ENCODE data around the gene JAZF1. TPM values are rescaled to one million over a fixed set of nuclear protein-coding genes. Genes with fewer than 3 reads are reported as not detected.

JAZF1 gene
- total and polyA plus RNA-seq, 2 of the 4 experiments (the other 2 are of a cell fraction): 8.4 to 10.5 TPM

- Histone ChIP-seq H2BK5ac (ENCODE audit: low read depth, low read length, poor library complexity, severe bottlenecking) (no peak overlapping the region), H2BK15ac (ENCODE audit: low read depth, low read length) (no peak overlapping the region), H4K5ac (ENCODE audit: low read depth, low read length) (no peak overlapping the region), H3K9ac (ENCODE audit: low read depth, low read length) (no peak overlapping the region), H2BK120ac (ENCODE audit: low read depth, low read length) (no peak overlapping the region), H3K56ac (ENCODE audit: extremely low read depth, insufficient read depth, low read length) (no peak overlapping the region), H3K4me1 (ENCODE audit: control insufficient read depth, insufficient read depth, low read length) (peaks cover 2% of the 10 kb centered on the region), H3K18ac (ENCODE audit: low read depth, low read length) (no peak overlapping the region), H3K4me3 (ENCODE audit: insufficient read depth, low read depth, low read length) (no peak overlapping the region), H3K23ac (ENCODE audit: low read depth, low read length) (no peak overlapping the region), H2AK9ac (replicated peaks; ENCODE audit: low read depth, low read length, poor library complexity) (no peak overlapping the region), H3K27ac (ENCODE audit: insufficient read depth, low read length) (no peak overlapping the region), H3K4ac (ENCODE audit: low read depth, low read length) (no peak overlapping the region), H3K79me1 (ENCODE audit: low read depth in 1 of 2, low read length in 2 of 2) (peaks cover 9 to 42% of the 10 kb centered on the region in 2 experiments), H3K4me2 (ENCODE audit: low read depth, low read length) (no peak overlapping the region), H3K14ac (replicated peaks; ENCODE audit: low read depth, low read length) (no peak overlapping the region), H4K8ac (ENCODE audit: low read depth in 2 of 2, low read length in 2 of 2) (no peak overlapping the region), H3K9me1 (ENCODE audit: insufficient read depth, low read length) (peaks cover 2% of the 10 kb centered on the region), H3K27me3 (ENCODE audit: control insufficient read depth, insufficient read depth, low read length) (no peaks in the 10 kb centered on the region), H4K91ac (ENCODE audit: insufficient read depth, low read depth, low read length) (no peak overlapping the region), H3K36me3 (ENCODE audit: control insufficient read depth, insufficient read depth, low read length) (no peaks in the 10 kb centered on the region), H2BK20ac (ENCODE audit: low read depth, low read length) (no peak overlapping the region), H3K9me3 (ENCODE audit: control insufficient read depth, insufficient read depth, low read length) (no peaks in the 10 kb centered on the region), H2AFZ (replicated peaks; ENCODE audit: low read length, poor library complexity) (no peak overlapping the region), H2AK5ac (ENCODE audit: low read depth, low read length) (no peak overlapping the region), H4K20me1 (ENCODE audit: insufficient read depth, low read length) (peaks cover 3% of the 10 kb centered on the region; the same call in 1 of the 2 replicates)
- dilution Hi-C loops (cut with HindIII; ENCODE audit: low sequenced_read_pairs, unreplicated experiment): no loop called here
- CTCF ChIA-PET: no interaction called here
- no peak for ATAC-seq (ENCODE audit: low read depth)
- in situ Hi-C loops (cut with MboI; ENCODE audit: low sequenced_read_pairs): no loop called here
- no TSS peak for BruUV-seq (replicated peaks)
- intact Hi-C loops (cut with micrococcal nuclease): no loop called here
- TF ChIP-seq, protein P1, sequence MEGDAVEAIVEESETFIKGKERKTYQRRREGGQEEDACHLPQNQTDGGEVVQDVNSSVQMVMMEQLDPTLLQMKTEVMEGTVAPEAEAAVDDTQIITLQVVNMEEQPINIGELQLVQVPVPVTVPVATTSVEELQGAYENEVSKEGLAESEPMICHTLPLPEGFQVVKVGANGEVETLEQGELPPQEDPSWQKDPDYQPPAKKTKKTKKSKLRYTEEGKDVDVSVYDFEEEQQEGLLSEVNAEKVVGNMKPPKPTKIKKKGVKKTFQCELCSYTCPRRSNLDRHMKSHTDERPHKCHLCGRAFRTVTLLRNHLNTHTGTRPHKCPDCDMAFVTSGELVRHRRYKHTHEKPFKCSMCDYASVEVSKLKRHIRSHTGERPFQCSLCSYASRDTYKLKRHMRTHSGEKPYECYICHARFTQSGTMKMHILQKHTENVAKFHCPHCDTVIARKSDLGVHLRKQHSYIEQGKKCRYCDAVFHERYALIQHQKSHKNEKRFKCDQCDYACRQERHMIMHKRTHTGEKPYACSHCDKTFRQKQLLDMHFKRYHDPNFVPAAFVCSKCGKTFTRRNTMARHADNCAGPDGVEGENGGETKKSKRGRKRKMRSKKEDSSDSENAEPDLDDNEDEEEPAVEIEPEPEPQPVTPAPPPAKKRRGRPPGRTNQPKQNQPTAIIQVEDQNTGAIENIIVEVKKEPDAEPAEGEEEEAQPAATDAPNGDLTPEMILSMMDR (conservative IDR thresholded peaks at IDR 0.05; ENCODE audit: low read depth, low read length): no peak
- TF ChIP-seq RFX5 (IDR thresholded peaks at IDR 0.05; ENCODE audit: low read depth, low read length) (no peak), NFE2L2 (IDR thresholded peaks at IDR 0.05; ENCODE audit: low read depth, low read length) (no peak), RCOR1 (IDR thresholded peaks at IDR 0.05; ENCODE audit: insufficient replicate concordance, low read length) (no peak), CHD1 (IDR thresholded peaks at IDR 0.05; ENCODE audit: low read depth, low read length) (no peak), MXI1 (IDR thresholded peaks at IDR 0.05; ENCODE audit: borderline replicate concordance, low read depth, low read length) (no peak), BHLHE40 (IDR thresholded peaks at IDR 0.05; ENCODE audit: low read depth, low read length) (no peak), POLR2A (IDR thresholded peaks at IDR 0.05; ENCODE audit: low read depth, low read length) (no peak), RAD21 (IDR thresholded peaks at IDR 0.05; ENCODE audit: low read length) (no peak), MAZ (IDR thresholded peaks at IDR 0.05; ENCODE audit: borderline replicate concordance, low read depth, low read length) (no peak), CEBPB (IDR thresholded peaks at IDR 0.05; ENCODE audit: low read depth, low read length) (no peak), SMC3 (IDR thresholded peaks at IDR 0.05; ENCODE audit: low read depth, low read length) (no peak), MAFK (IDR thresholded peaks at IDR 0.05; ENCODE audit: low read depth, low read length) (no peak), FOS (IDR thresholded peaks at IDR 0.05; ENCODE audit: low read depth, low read length) (no peak)
- TF ChIP-seq, protein P2, sequence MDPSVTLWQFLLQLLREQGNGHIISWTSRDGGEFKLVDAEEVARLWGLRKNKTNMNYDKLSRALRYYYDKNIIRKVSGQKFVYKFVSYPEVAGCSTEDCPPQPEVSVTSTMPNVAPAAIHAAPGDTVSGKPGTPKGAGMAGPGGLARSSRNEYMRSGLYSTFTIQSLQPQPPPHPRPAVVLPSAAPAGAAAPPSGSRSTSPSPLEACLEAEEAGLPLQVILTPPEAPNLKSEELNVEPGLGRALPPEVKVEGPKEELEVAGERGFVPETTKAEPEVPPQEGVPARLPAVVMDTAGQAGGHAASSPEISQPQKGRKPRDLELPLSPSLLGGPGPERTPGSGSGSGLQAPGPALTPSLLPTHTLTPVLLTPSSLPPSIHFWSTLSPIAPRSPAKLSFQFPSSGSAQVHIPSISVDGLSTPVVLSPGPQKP (IDR thresholded peaks at IDR 0.05; ENCODE audit: borderline replicate concordance, low read depth, low read length): no peak
- TF ChIP-seq, protein P3, sequence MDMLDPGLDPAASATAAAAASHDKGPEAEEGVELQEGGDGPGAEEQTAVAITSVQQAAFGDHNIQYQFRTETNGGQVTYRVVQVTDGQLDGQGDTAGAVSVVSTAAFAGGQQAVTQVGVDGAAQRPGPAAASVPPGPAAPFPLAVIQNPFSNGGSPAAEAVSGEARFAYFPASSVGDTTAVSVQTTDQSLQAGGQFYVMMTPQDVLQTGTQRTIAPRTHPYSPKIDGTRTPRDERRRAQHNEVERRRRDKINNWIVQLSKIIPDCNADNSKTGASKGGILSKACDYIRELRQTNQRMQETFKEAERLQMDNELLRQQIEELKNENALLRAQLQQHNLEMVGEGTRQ (IDR thresholded peaks at IDR 0.05; ENCODE audit: low read depth, low read length): no peak
- no CpG with 5 or more reads among the region's 1 CpG for WGBS, 2 experiments (ENCODE audit: extremely low coverage in 2 of 2, insufficient read length in 1 of 2)
- POLR2A ChIA-PET (ENCODE audit: unreplicated experiment): no interaction called here
- no peak for DNase-seq
These were observed 65.3 kb downstream of the JAZF1 start for GRCh38 chr7:28115261-28115660.

Data from IMR-90 (cell line).